Retinal pigment epithelial cell (primary cell): ENCODE results near the gene CXCL17.

Source experiments
- DNase-seq: peaks from one replicate; pipeline ENCODE4 v3.0.0-alpha.2; 2010; ENCODE audit warnings: low read depth
- H3K4me3 ChIP-seq: 2 replicates; pipeline ENCODE4 v1.5.1; 2011; ENCODE audit warnings: mild to moderate bottlenecking, low read length, control low read depth, moderate library complexity
- CTCF ChIP-seq: conservative IDR thresholded peaks from 2 replicates; pipeline ENCODE4 v1.5.1; 2011; ENCODE audit warnings: low read depth, low read length, control low read depth, inconsistent platforms

The CXCL17 gene

GRCh38 chr19:42431486-42431885 lies 11.3 kb downstream of the CXCL17 start:
- no peak overlapping the region for H3K4me3 ChIP-seq
- no peak for TF ChIP-seq CTCF
- DNase-seq, result no peak

GRCh38 chr19:42428676-42429075 lies 14.1 kb downstream of the CXCL17 start:
- DNase-seq, result no peak
- H3K4me3 ChIP-seq, result no peak overlapping the region
- no peak for TF ChIP-seq CTCF

GRCh38 chr19:42427313-42427712 lies 15.4 kb downstream of the CXCL17 start, which contains the start of gene LIPE:
TSS of gene LIPE (minus strand) at chr19:42427388. CDS start at chr19:42427149, 239 bp downstream.
- no peak for TF ChIP-seq CTCF
- DNase-seq, result no peak
- H3K4me3 ChIP-seq, result no peak within 1 kb of the TSS

- no peak for TF ChIP-seq CTCF
- no peak for DNase-seq
- no peak overlapping the region for H3K4me3 ChIP-seq
Observed at GRCh38 chr19:42426643-42427042, 16.1 kb downstream of the CXCL17 start.

- DNase-seq, result no peak
- TF ChIP-seq CTCF, result peak; percentile 23
- no peak overlapping the region for H3K4me3 ChIP-seq
Observed at GRCh38 chr19:42424712-42425131, 18.0 kb downstream of the CXCL17 start.

GRCh38 chr19:42424345-42424707 lies 18.4 kb downstream of the CXCL17 start:
- no peak overlapping the region for H3K4me3 ChIP-seq
- no peak for TF ChIP-seq CTCF
- no peak for DNase-seq

- peak; percentile 77 for DNase-seq
Observed at GRCh38 chr19:42423462-42424344, 19.0 kb downstream of the CXCL17 start.

More at GRCh38 chr19:42423462-42424344, 19.0 kb downstream of the CXCL17 start:
- no peak for TF ChIP-seq CTCF
- H3K4me3 ChIP-seq, result peak overlapping the region; percentile 70
